ENCODE results near the gene APOL3. TPM values are rescaled to one million over a fixed set of nuclear protein-coding genes. Genes with fewer than 3 reads are reported as not detected.
"Not testable (repeated sequence)": the region's sequence is repeated elsewhere in the genome, so short reads cannot be mapped to it uniquely, and the experiment has no call there.

The APOL3 gene
- total RNA-seq, 1 donor from 2014 or later: 35.6 TPM

- peaks cover 8% of the 10 kb centered on the region for H3K9me3 Mint-ChIP-seq
- no peak overlapping the region for H3K4me3 Mint-ChIP-seq (ENCODE audit: low read depth)
- H3K27me3 Mint-ChIP-seq (ENCODE audit: low read depth): peaks cover 3% of the 10 kb centered on the region
- peaks cover 4% of the 10 kb centered on the region for H3K36me3 Mint-ChIP-seq (ENCODE audit: low read depth)
- no peak overlapping the region for H3K27ac Mint-ChIP-seq
- H3K4me1 Mint-ChIP-seq (ENCODE audit: low read depth): peaks cover 48% of the 10 kb centered on the region
- intact Hi-C loops (cut with micrococcal nuclease): no loop called here
- no peak for DNase-seq (ENCODE audit: low spot score)
Observed at GRCh38 chr22:36165141-36165540, 4.6 kb upstream of the APOL3 start.

DNA sequence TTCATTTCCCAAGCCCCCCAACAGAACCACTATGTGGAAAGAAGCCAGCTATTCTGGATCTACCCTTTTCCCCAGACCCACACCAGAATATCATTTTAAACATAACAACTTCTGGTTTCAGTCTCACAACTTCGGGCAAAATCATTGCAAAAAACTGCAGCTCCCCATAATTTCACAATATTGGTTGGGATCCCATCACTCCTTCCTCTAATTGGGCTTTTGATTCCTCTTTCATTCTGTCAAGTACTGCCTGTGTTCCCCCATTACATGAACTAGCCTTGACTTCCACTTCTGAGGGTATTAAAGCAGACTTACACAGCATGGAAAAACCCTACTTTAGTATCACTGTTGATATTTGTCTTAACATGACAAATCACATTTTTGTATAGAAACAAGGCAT lies 4.1 kb upstream of the APOL3 start:
- H3K9me3 Mint-ChIP-seq: peaks cover 8% of the 10 kb centered on the region
- no peak for DNase-seq (ENCODE audit: low spot score)
- peaks cover 3% of the 10 kb centered on the region for H3K27me3 Mint-ChIP-seq (ENCODE audit: low read depth)
- H3K27ac Mint-ChIP-seq: no peak overlapping the region
- H3K4me3 Mint-ChIP-seq (ENCODE audit: low read depth): no peak overlapping the region
- intact Hi-C loops (cut with micrococcal nuclease): no loop called here
- peaks cover 53% of the 10 kb centered on the region for H3K4me1 Mint-ChIP-seq (ENCODE audit: low read depth)
- H3K36me3 Mint-ChIP-seq (ENCODE audit: low read depth): peaks cover 4% of the 10 kb centered on the region

- Mint-ChIP-seq H3K4me3 (ENCODE audit: low read depth) (no peak overlapping the region), H3K9me3 (peaks cover 1% of the 10 kb centered on the region), H3K36me3 (ENCODE audit: low read depth) (peaks cover 3% of the 10 kb centered on the region), H3K4me1 (ENCODE audit: low read depth) (peaks cover 63% of the 10 kb centered on the region), H3K27me3 (ENCODE audit: low read depth) (no peaks in the 10 kb centered on the region), H3K27ac (no peak overlapping the region)
- DNase-seq (ENCODE audit: low spot score): no peak
- intact Hi-C loops (cut with micrococcal nuclease): no loop called here
Observed at GRCh38 chr22:36163497-36163896, 2.9 kb upstream of the APOL3 start.

DNA sequence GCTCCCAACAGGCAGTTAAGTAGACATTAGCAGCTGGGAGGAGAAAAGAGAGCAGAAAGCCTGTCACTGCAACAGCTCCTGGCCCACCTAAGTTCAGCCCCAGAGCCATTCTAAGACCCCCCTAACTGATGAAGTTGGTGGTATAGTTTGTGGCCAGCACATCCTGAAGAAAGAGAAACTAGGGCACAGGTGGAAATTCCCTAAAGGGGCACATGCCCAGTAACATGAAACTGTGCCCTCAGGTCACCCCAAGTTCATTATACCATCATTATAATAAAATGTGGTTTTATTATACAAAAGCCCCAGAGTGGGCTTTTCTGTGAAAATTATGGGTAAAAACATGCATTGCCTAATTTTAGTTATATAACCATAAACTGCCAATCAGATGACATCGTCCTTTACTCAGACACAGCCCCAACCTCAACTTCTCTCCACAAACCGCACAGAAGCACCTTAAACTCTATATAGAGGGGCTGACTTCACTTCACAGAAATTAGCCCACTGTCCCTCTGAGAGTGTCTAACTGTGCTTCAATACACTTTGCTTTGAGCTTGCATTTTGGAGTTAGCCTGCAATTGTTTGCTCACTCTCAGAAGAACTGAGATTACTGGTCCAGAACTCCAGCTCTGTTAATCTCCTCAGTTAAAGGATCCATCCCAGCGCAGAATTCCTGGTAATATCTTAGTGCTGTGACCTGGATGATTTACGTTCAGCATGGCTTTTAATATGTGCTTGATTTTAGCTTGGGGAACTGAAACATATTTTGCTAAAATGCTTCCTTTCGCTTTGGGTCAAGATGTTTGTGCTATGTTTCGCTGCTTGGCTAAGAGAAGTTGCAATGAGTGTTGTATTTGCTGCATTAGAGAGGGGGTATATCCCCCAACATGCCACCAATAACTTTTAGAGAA lies 1.8 kb upstream of the APOL3 start:
- Mint-ChIP-seq H3K27me3 (ENCODE audit: low read depth) (no peaks in the 10 kb centered on the region), H3K9me3 (no peaks in the 10 kb centered on the region), H3K27ac (peak overlapping the region; percentile 35), H3K36me3 (ENCODE audit: low read depth) (peaks cover 4% of the 10 kb centered on the region), H3K4me3 (ENCODE audit: low read depth) (no peak overlapping the region), H3K4me1 (ENCODE audit: low read depth) (peaks cover 68% of the 10 kb centered on the region)
- DNase-seq (ENCODE audit: low spot score): no peak
- intact Hi-C loops (cut with micrococcal nuclease): no loop called here

- H3K4me3 Mint-ChIP-seq (ENCODE audit: low read depth); DNase-seq (ENCODE audit: low spot score); H3K27me3 Mint-ChIP-seq (ENCODE audit: low read depth); H3K9me3 Mint-ChIP-seq; H3K36me3 Mint-ChIP-seq (ENCODE audit: low read depth): not testable (repeated sequence)
- H3K4me1 Mint-ChIP-seq (ENCODE audit: low read depth): peaks cover 70% of the 10 kb centered on the region
- intact Hi-C loops (cut with micrococcal nuclease): loop anchor here (2.0 kb wide), 1 partner anchor 77 kb away; the partner anchor contains the start of gene APOL2
- H3K27ac Mint-ChIP-seq: peak overlapping the region; percentile 35
Observed at GRCh38 chr22:36161793-36162126, 1.2 kb upstream of the APOL3 start.

- Mint-ChIP-seq H3K27ac (peak overlapping the region; percentile 95), H3K36me3 (ENCODE audit: low read depth) (peaks cover 40% of the 10 kb centered on the region), H3K9me3 (peaks cover 7% of the 10 kb centered on the region), H3K4me3 (ENCODE audit: low read depth) (peak overlapping the region; percentile 90), H3K27me3 (ENCODE audit: low read depth) (no peaks in the 10 kb centered on the region), H3K4me1 (ENCODE audit: low read depth) (peaks cover 74% of the 10 kb centered on the region)
- intact Hi-C loops (cut with micrococcal nuclease): loop anchor here (1.0 kb wide), 1 partner anchor 22 kb away; no protein-coding TSS in a partner anchor
- DNase-seq (ENCODE audit: low spot score): peak; percentile 29
Observed at GRCh38 chr22:36156515-36157419, 3.8 kb downstream of the APOL3 start.

GRCh38 chr22:36156119-36156514 lies 4.4 kb downstream of the APOL3 start:
- H3K36me3 Mint-ChIP-seq (ENCODE audit: low read depth): peaks cover 45% of the 10 kb centered on the region
- intact Hi-C loops (cut with micrococcal nuclease): loop anchor here (1.0 kb wide), 1 partner anchor 22 kb away; no protein-coding TSS in a partner anchor
- peaks cover 8% of the 10 kb centered on the region for H3K9me3 Mint-ChIP-seq

GRCh38 chr22:36155702-36156101 lies 4.9 kb downstream of the APOL3 start:
- intact Hi-C loops (cut with micrococcal nuclease): loop anchor here (1.0 kb wide), 1 partner anchor 21 kb away; no protein-coding TSS in a partner anchor

More at GRCh38 chr22:36156119-36156514, 4.4 kb downstream of the APOL3 start:
- Mint-ChIP-seq H3K4me3 (ENCODE audit: low read depth) (peak overlapping the region; percentile 90), H3K27me3 (ENCODE audit: low read depth) (no peaks in the 10 kb centered on the region), H3K27ac (peak overlapping the region; percentile 95), H3K4me1 (ENCODE audit: low read depth) (peaks cover 71% of the 10 kb centered on the region)
- DNase-seq (ENCODE audit: low spot score): no peak

GRCh38 chr22:36154423-36154945 lies 6.1 kb downstream of the APOL3 start:
- H3K27ac Mint-ChIP-seq: peak overlapping the region; percentile 50
- intact Hi-C loops (cut with micrococcal nuclease): no loop called here
- H3K4me1 Mint-ChIP-seq (ENCODE audit: low read depth): peaks cover 61% of the 10 kb centered on the region
- no peaks in the 10 kb centered on the region for H3K27me3 Mint-ChIP-seq (ENCODE audit: low read depth)
- peaks cover 8% of the 10 kb centered on the region for H3K9me3 Mint-ChIP-seq
- DNase-seq (ENCODE audit: low spot score): no peak
- H3K4me3 Mint-ChIP-seq (ENCODE audit: low read depth): no peak overlapping the region
- peaks cover 58% of the 10 kb centered on the region for H3K36me3 Mint-ChIP-seq (ENCODE audit: low read depth)

More at GRCh38 chr22:36155702-36156101, 4.9 kb downstream of the APOL3 start:
- DNase-seq (ENCODE audit: low spot score): no peak
- peaks cover 8% of the 10 kb centered on the region for H3K9me3 Mint-ChIP-seq
- peak overlapping the region; percentile 95 for H3K27ac Mint-ChIP-seq
- peaks cover 50% of the 10 kb centered on the region for H3K36me3 Mint-ChIP-seq (ENCODE audit: low read depth)
- H3K4me3 Mint-ChIP-seq (ENCODE audit: low read depth): peak overlapping the region; percentile 34
- H3K4me1 Mint-ChIP-seq (ENCODE audit: low read depth): peaks cover 71% of the 10 kb centered on the region
- H3K27me3 Mint-ChIP-seq (ENCODE audit: low read depth): no peaks in the 10 kb centered on the region

- no peak for DNase-seq (ENCODE audit: low spot score)
- peaks cover 8% of the 10 kb centered on the region for H3K9me3 Mint-ChIP-seq
- no peaks in the 10 kb centered on the region for H3K27me3 Mint-ChIP-seq (ENCODE audit: low read depth)
- intact Hi-C loops (cut with micrococcal nuclease): no loop called here
- no peak overlapping the region for H3K4me3 Mint-ChIP-seq (ENCODE audit: low read depth)
- peaks cover 55% of the 10 kb centered on the region for H3K4me1 Mint-ChIP-seq (ENCODE audit: low read depth)
- H3K27ac Mint-ChIP-seq: no peak overlapping the region
- peaks cover 62% of the 10 kb centered on the region for H3K36me3 Mint-ChIP-seq (ENCODE audit: low read depth)
Observed at GRCh38 chr22:36153501-36154422, 6.8 kb downstream of the APOL3 start.

- H3K4me1 Mint-ChIP-seq (ENCODE audit: low read depth): peaks cover 47% of the 10 kb centered on the region
- H3K27ac Mint-ChIP-seq; intact Hi-C loops (cut with micrococcal nuclease); H3K4me3 Mint-ChIP-seq (ENCODE audit: low read depth); DNase-seq (ENCODE audit: low spot score); H3K9me3 Mint-ChIP-seq; H3K27me3 Mint-ChIP-seq (ENCODE audit: low read depth): not testable (repeated sequence)
- H3K36me3 Mint-ChIP-seq (ENCODE audit: low read depth): peaks cover 69% of the 10 kb centered on the region
Observed at GRCh38 chr22:36152821-36153220, 7.7 kb downstream of the APOL3 start.

DNA sequence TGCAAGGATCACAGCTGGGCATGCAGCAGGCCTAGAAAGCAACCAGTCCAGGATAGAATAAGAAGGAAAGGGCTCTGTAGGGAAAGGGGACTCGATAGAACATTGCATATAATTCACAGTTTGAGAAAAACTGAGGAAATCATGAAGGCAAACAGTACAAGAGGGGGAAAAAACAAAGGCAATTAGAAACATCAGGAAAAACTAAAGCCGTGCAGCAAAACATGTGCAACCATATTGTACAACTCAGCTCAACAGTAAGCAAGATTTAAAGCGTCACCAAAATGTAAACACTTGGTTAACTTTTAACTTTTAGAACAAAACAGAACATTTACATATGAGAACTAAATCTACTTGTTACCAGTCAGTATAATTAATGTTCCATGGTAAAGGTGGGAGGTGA lies 8.5 kb downstream of the APOL3 start:
- H3K4me1 Mint-ChIP-seq (ENCODE audit: low read depth): peaks cover 40% of the 10 kb centered on the region
- intact Hi-C loops (cut with micrococcal nuclease): no loop called here
- peaks cover 8% of the 10 kb centered on the region for H3K9me3 Mint-ChIP-seq
- peaks cover 69% of the 10 kb centered on the region for H3K36me3 Mint-ChIP-seq (ENCODE audit: low read depth)
- no peak for DNase-seq (ENCODE audit: low spot score)
- H3K4me3 Mint-ChIP-seq (ENCODE audit: low read depth): no peak overlapping the region
- no peak overlapping the region for H3K27ac Mint-ChIP-seq
- no peaks in the 10 kb centered on the region for H3K27me3 Mint-ChIP-seq (ENCODE audit: low read depth)
